H1 (cell line): ENCODE measurements around the gene VWCE. TPM values are rescaled to one million over a fixed set of nuclear protein-coding genes. Genes with fewer than 3 reads are reported as not detected.

Experiments used
- NANOG ChIP-seq: IDR thresholded peaks from 2 replicates; pipeline ENCODE4 v1.6.1; 2011; ENCODE audit warnings: low read length, low read depth, mild to moderate bottlenecking, inconsistent platforms; ENCODE audit not compliant: insufficient read depth, poor library complexity, severe bottlenecking
- PHF8 ChIP-seq: fragments of 200-600 bp; sonication (generic); conservative IDR thresholded peaks from 2 replicates; pipeline ENCODE4 v1.7.1; 2012; ENCODE audit warnings: low read depth, mild to moderate bottlenecking, inconsistent platforms, low read length, moderate library complexity
- SP1 ChIP-seq: IDR thresholded peaks from 2 replicates; pipeline ENCODE4 v1.6.1; 2011; ENCODE audit warnings: low read depth, low read length
- ZNF274 ChIP-seq: IDR thresholded peaks from 2 replicates; pipeline ENCODE4 v1.7.0; 2012; ENCODE audit warnings: low read length, borderline replicate concordance; ENCODE audit errors: extremely low read depth
- polyA plus RNA-seq, 7 experiments: library from polyadenylated mRNA; depleted of rRNA in 3 of 7; stranded (reverse) in 5 of 7; unstranded in 2 of 7; fragments of >200 nt in 5 of 7; fragments of 200-250 nt in 2 of 7; gene quantifications; 1 replicate in 5 of 7; 2 replicates in 1 of 7; 4 replicates in 1 of 7; pipeline versions ENCODE4 v1.2.1 to v1.2.3, GENCODE V29; 2011 to 2013; ENCODE audit warnings: missing spikeins in 2 of 7, mixed read lengths in 2 of 7
- total RNA-seq: library from RNA; stranded (reverse); fragmentation: NEBNext Ultra II Directional; extraction: Animal tissue kit (Norgen Biotek cat#: 25700); gene quantifications from 2 replicates; pipeline ENCODE4 v1.2.1, GENCODE V29; 2021

The VWCE gene
- total and polyA plus RNA-seq, 2 of the 8 experiments (the other 6 are each of a cell fraction or from before 2014, with no cell fraction given) = 9.5 to 12.3 TPM

GRCh38 chr11:61334434-61335354 is 39.6 kb upstream of the VWCE start (continued):
- no peak for TF ChIP-seq NANOG
- TF ChIP-seq ZNF274 = no peak
- TF ChIP-seq PHF8 = no peak
- TF ChIP-seq SP1 = no peak
